ENCODE results near the gene ACP2. TPM values are rescaled to one million over a fixed set of nuclear protein-coding genes. Genes with fewer than 3 reads are reported as not detected.

The ACP2 gene
- total and polyA plus RNA-seq, 12 donors: 17.2 to 42.6 (median 23.9) TPM

- Histone ChIP-seq H3K27me3 (no peaks in the 10 kb centered on the region), H3K27ac (peak overlapping the region in 8 of 10 donors; percentile 47 to 73 (median 56)), H3K36me3 (peaks cover 0 to 74% (median 18%) of the 10 kb centered on the region in 9 donors), H3K9me3 (no peaks in the 10 kb centered on the region), H3K4me3 (peak overlapping the region in 3 of 10 donors; percentile 2 to 13 (median 8)), H3K4me1 (peaks cover 5 to 38% (median 23%) of the 10 kb centered on the region in 9 donors)
- DNase-seq (peak in 1 of 2 donors; percentile 47), ATAC-seq (peak in 7 of 8 donors; percentile 37 to 76 (median 47))
- TF ChIP-seq, protein P1, sequence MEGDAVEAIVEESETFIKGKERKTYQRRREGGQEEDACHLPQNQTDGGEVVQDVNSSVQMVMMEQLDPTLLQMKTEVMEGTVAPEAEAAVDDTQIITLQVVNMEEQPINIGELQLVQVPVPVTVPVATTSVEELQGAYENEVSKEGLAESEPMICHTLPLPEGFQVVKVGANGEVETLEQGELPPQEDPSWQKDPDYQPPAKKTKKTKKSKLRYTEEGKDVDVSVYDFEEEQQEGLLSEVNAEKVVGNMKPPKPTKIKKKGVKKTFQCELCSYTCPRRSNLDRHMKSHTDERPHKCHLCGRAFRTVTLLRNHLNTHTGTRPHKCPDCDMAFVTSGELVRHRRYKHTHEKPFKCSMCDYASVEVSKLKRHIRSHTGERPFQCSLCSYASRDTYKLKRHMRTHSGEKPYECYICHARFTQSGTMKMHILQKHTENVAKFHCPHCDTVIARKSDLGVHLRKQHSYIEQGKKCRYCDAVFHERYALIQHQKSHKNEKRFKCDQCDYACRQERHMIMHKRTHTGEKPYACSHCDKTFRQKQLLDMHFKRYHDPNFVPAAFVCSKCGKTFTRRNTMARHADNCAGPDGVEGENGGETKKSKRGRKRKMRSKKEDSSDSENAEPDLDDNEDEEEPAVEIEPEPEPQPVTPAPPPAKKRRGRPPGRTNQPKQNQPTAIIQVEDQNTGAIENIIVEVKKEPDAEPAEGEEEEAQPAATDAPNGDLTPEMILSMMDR (IDR thresholded peaks at IDR 0.05): no peak
- intact Hi-C loops (cut with DNase I): loop anchor here in 4 of 10 donors (10.0 kb wide), 2 partner anchors 50 to 120 kb away; partner anchors contain the start of genes MYBPC3 (in 3 of the 4) and PACSIN3 (in 1 of the 4)
- WGBS, 2 donors: 25 to 29% methylated on average over 12 of the region's 12 CpGs
Observed at GRCh38 chr11:47234669-47235100, 13.9 kb downstream of the ACP2 start.

- H3K4me1 ChIP-seq: peaks cover 5 to 33% (median 22%) of the 10 kb centered on the region in 9 donors
- 36 to 39% methylated on average over 11 of the region's 11 CpGs for WGBS, 2 donors
- peaks cover 0 to 74% (median 14%) of the 10 kb centered on the region in 9 donors for H3K36me3 ChIP-seq
- DNase-seq: peak; percentile 25 to 52
- TF ChIP-seq, protein P1 (IDR thresholded peaks at IDR 0.05): peak in 8 of 9 donors; percentile 18 to 59 (median 48)
- H3K4me3 ChIP-seq: peak overlapping the region in 3 of 10 donors; percentile 2 to 13 (median 8)
- ATAC-seq: peak; percentile 63 to 81 (median 74)
- H3K9me3 ChIP-seq: no peaks in the 10 kb centered on the region
- peak overlapping the region in 9 of 10 donors; percentile 47 to 73 (median 58) for H3K27ac ChIP-seq
- no peaks in the 10 kb centered on the region for H3K27me3 ChIP-seq
- intact Hi-C loops (cut with DNase I): loop anchor here in 4 of 10 donors (10.0 kb wide), 2 partner anchors 49 to 121 kb away; partner anchors contain the start of genes MYBPC3 (in 3 of the 4) and PACSIN3 (in 1 of the 4)
Observed at GRCh38 chr11:47233989-47234668, 14.5 kb downstream of the ACP2 start.

DNA sequence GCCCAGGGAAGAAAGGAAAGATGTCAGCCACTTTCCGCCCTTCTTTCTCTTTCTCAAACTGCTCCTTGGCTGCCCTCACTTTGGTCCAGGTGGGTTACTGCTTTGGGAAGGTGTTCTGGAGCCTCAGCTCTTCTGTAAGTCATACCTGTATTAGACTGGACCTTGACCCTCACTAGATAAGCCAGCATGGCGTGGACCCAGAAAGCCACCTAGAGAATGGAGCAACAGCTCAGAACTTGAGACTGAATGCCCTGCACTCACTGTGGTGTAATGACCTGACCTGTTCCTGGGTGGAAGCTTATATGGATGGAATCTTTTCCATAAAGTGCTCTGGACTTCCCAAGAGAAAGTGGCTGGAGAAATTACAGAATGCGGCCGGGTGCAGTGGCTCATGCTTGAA lies 15.6 kb downstream of the ACP2 start:
- TF ChIP-seq, protein P1 (IDR thresholded peaks at IDR 0.05): no peak
- peaks cover 0 to 74% (median 7%) of the 10 kb centered on the region in 9 donors for H3K36me3 ChIP-seq
- DNase-seq: no peak

DNA sequence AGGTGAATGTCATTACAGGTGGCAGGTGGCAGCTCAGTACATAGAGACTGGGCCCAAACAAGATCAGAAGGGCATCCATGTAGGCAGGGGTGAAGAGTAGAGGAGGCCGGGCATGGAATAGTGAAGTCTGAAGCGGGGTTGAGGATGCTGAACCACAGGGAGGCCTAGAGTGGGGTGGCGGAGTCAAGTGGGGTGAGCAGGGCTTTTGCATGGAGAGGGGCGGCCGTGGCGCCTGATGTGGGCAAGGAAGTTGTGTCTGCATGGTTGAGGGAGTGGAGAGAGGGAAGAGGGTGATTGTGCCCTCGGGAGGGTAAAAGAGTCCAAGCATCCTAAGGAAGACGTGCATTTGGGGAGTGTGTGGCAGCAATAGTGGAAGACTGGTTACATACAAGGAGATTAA lies 19.5 kb downstream of the ACP2 start:
- ATAC-seq: no peak
- H3K9me3 ChIP-seq: no peaks in the 10 kb centered on the region
- no peak for DNase-seq
- H3K36me3 ChIP-seq: peaks cover 0 to 91% (median 9%) of the 10 kb centered on the region in 9 donors
- H3K4me3 ChIP-seq: no peak overlapping the region
- 95 to 97% methylated on average over 8 of the region's 8 CpGs for WGBS, 2 donors
- no peaks in the 10 kb centered on the region for H3K27me3 ChIP-seq
- intact Hi-C loops (cut with DNase I): no loop called here
- H3K4me1 ChIP-seq: peaks cover 2 to 12% (median 3%) of the 10 kb centered on the region in 9 donors
- TF ChIP-seq, protein P1 (IDR thresholded peaks at IDR 0.05): no peak
- H3K27ac ChIP-seq: no peak overlapping the region

More for the DNA sequence above, 15.6 kb downstream of the ACP2 start:
- Histone ChIP-seq H3K4me1 (peaks cover 4 to 23% (median 14%) of the 10 kb centered on the region in 9 donors), H3K27ac (no peak overlapping the region), H3K9me3 (no peaks in the 10 kb centered on the region), H3K4me3 (no peak overlapping the region), H3K27me3 (no peaks in the 10 kb centered on the region)
- no peak for ATAC-seq
- WGBS, 2 donors: 96% methylated on average over 4 of the region's 4 CpGs
- intact Hi-C loops (cut with DNase I): loop anchor here in 4 of 10 donors (10.0 kb wide), 2 partner anchors 48 to 122 kb away; partner anchors contain the start of genes MYBPC3 (in 3 of the 4) and PACSIN3 (in 1 of the 4)
